ENCODE results near the gene MANSC4.
A peak's percentile ranks its signal among the peaks of the same experiment; 100 is the strongest.

MANSC4 gene

GRCh38 chr12:27800819-27801218 lies 20.8 kb upstream of the MANSC4 start:
- H3K36me3 ChIP-seq (ENCODE audit: insufficient read depth, low read length) = peaks cover 44% of the 10 kb centered on the region

GRCh38 chr12:27797301-27798025 lies 17.4 kb upstream of the MANSC4 start:
- no peak overlapping the region for H3K4me3 ChIP-seq (ENCODE audit: low read length)
- H3K9me3 ChIP-seq (ENCODE audit: insufficient read depth, low read depth, low read length) = no peaks in the 10 kb centered on the region
- H3K27ac ChIP-seq (ENCODE audit: low read depth, low read length) = no peak overlapping the region
- no peaks in the 10 kb centered on the region for H3K27me3 ChIP-seq (ENCODE audit: insufficient read depth, low read length)
- 95% methylated on average over 24 of the region's 24 CpGs for WGBS
- no peaks in the 10 kb centered on the region for H3K4me1 ChIP-seq (ENCODE audit: insufficient read depth, low read length)
- H3K9ac ChIP-seq (ENCODE audit: low read depth, low read length) = no peak overlapping the region
- peaks cover 77% of the 10 kb centered on the region for H3K36me3 ChIP-seq (ENCODE audit: insufficient read depth, low read length)

More at GRCh38 chr12:27800819-27801218, 20.8 kb upstream of the MANSC4 start:
- no peak overlapping the region for H3K4me3 ChIP-seq (ENCODE audit: low read length)
- H3K9ac ChIP-seq (ENCODE audit: low read depth, low read length) = no peak overlapping the region
- no peak overlapping the region for H3K27ac ChIP-seq (ENCODE audit: low read depth, low read length)
- H3K4me1 ChIP-seq (ENCODE audit: insufficient read depth, low read length) = no peaks in the 10 kb centered on the region
- H3K27me3 ChIP-seq (ENCODE audit: insufficient read depth, low read length) = no peaks in the 10 kb centered on the region
- 85% methylated on average over 2 of the region's 3 CpGs for WGBS
- H3K9me3 ChIP-seq (ENCODE audit: insufficient read depth, low read depth, low read length) = no peaks in the 10 kb centered on the region

GRCh38 chr12:27796128-27796527 lies 16.1 kb upstream of the MANSC4 start:
- Histone ChIP-seq H3K4me1 (ENCODE audit: insufficient read depth, low read length) (no peaks in the 10 kb centered on the region), H3K9me3 (ENCODE audit: insufficient read depth, low read depth, low read length) (no peaks in the 10 kb centered on the region), H3K27ac (ENCODE audit: low read depth, low read length) (no peak overlapping the region), H3K27me3 (ENCODE audit: insufficient read depth, low read length) (no peaks in the 10 kb centered on the region), H3K36me3 (ENCODE audit: insufficient read depth, low read length) (peaks cover 86% of the 10 kb centered on the region), H3K4me3 (ENCODE audit: low read length) (no peak overlapping the region), H3K9ac (ENCODE audit: low read depth, low read length) (no peak overlapping the region)
- 93% methylated on average over 7 of the region's 7 CpGs for WGBS

- Histone ChIP-seq H3K27ac (ENCODE audit: low read depth, low read length) (no peak overlapping the region), H3K4me3 (ENCODE audit: low read length) (no peak overlapping the region), H3K9me3 (ENCODE audit: insufficient read depth, low read depth, low read length) (no peaks in the 10 kb centered on the region), H3K9ac (ENCODE audit: low read depth, low read length) (no peak overlapping the region), H3K36me3 (ENCODE audit: insufficient read depth, low read length) (peaks cover 88% of the 10 kb centered on the region), H3K4me1 (ENCODE audit: insufficient read depth, low read length) (no peaks in the 10 kb centered on the region), H3K27me3 (ENCODE audit: insufficient read depth, low read length) (no peaks in the 10 kb centered on the region)
- 88% methylated on average over 4 of the region's 6 CpGs for WGBS
Observed at GRCh38 chr12:27794818-27795584, 15.0 kb upstream of the MANSC4 start.

GRCh38 chr12:27790179-27790578 lies 10.1 kb upstream of the MANSC4 start:
- Histone ChIP-seq H3K9ac (ENCODE audit: low read depth, low read length) (no peak overlapping the region), H3K27ac (ENCODE audit: low read depth, low read length) (no peak overlapping the region), H3K36me3 (ENCODE audit: insufficient read depth, low read length) (peaks cover 68% of the 10 kb centered on the region), H3K4me3 (ENCODE audit: low read length) (no peak overlapping the region), H3K4me1 (ENCODE audit: insufficient read depth, low read length) (peaks cover 7% of the 10 kb centered on the region; the same call in 1 of the 2 replicates), H3K27me3 (ENCODE audit: insufficient read depth, low read length) (no peaks in the 10 kb centered on the region), H3K9me3 (ENCODE audit: insufficient read depth, low read depth, low read length) (no peaks in the 10 kb centered on the region)
- 100% methylated on average over 1 of the region's 2 CpGs for WGBS

- Histone ChIP-seq H3K27me3 (ENCODE audit: insufficient read depth, low read length) (no peaks in the 10 kb centered on the region), H3K27ac (ENCODE audit: low read depth, low read length) (no peak overlapping the region), H3K4me3 (ENCODE audit: low read length) (no peak overlapping the region), H3K36me3 (ENCODE audit: insufficient read depth, low read length) (peaks cover 54% of the 10 kb centered on the region), H3K9ac (ENCODE audit: low read depth, low read length) (no peak overlapping the region), H3K9me3 (ENCODE audit: insufficient read depth, low read depth, low read length) (no peaks in the 10 kb centered on the region), H3K4me1 (ENCODE audit: insufficient read depth, low read length) (peaks cover 13% of the 10 kb centered on the region)
- 90% methylated on average over 1 of the region's 2 CpGs for WGBS
Observed at GRCh38 chr12:27787559-27787958, 7.5 kb upstream of the MANSC4 start.

DNA sequence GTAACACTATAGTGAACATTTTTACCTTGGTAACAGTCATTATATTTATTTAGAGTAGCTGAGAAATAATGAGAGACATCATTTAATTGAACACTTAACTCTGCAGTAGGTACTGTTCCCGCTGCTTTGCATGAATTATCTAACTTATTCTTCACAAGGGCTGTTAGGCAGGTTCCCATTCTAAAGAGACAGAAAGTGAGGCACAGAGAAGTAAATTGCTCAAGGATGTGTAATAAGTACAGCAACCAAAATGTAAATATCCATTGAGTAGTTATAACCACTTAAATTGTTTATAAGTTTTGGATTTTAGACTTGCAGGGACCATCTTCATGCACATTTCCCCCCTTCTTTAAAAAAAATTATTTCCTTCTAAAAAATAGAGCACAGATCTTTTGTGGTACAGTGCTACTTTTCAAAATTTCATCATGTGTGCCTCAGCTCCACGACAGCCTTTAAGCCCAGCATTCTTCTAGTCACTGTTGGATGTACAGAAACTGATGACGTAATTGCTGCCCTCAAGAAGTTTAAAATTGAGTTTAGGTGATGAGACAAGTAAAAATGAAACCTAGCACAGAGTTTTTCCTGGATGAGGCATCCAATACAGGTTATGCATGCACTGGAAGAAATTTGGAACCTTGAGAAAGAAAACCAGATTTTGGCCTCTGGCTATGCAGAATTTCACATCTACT lies 6.0 kb upstream of the MANSC4 start:
- H3K27ac ChIP-seq (ENCODE audit: low read depth, low read length) = no peak overlapping the region
- WGBS = 97% methylated on average over 2 of the region's 3 CpGs

GRCh38 chr12:27782481-27782880 lies 2.4 kb upstream of the MANSC4 start:
- Histone ChIP-seq H3K9me3 (ENCODE audit: insufficient read depth, low read depth, low read length) (no peaks in the 10 kb centered on the region), H3K27ac (ENCODE audit: low read depth, low read length) (peak overlapping the region; percentile 34), H3K9ac (ENCODE audit: low read depth, low read length) (peak overlapping the region; percentile 25; the same call in 1 of the 2 replicates), H3K4me1 (ENCODE audit: insufficient read depth, low read length) (peaks cover 35% of the 10 kb centered on the region), H3K27me3 (ENCODE audit: insufficient read depth, low read length) (no peaks in the 10 kb centered on the region), H3K4me3 (ENCODE audit: low read length) (peak overlapping the region; percentile 86; the same call in 1 of the 2 replicates), H3K36me3 (ENCODE audit: insufficient read depth, low read length) (peaks cover 24% of the 10 kb centered on the region)
- WGBS = no CpG with 5 or more reads among the region's 1 CpG

More for the DNA sequence above, 6.0 kb upstream of the MANSC4 start:
- Histone ChIP-seq H3K9me3 (ENCODE audit: insufficient read depth, low read depth, low read length) (no peaks in the 10 kb centered on the region), H3K36me3 (ENCODE audit: insufficient read depth, low read length) (peaks cover 49% of the 10 kb centered on the region), H3K27me3 (ENCODE audit: insufficient read depth, low read length) (no peaks in the 10 kb centered on the region), H3K4me3 (ENCODE audit: low read length) (no peak overlapping the region), H3K4me1 (ENCODE audit: insufficient read depth, low read length) (peaks cover 28% of the 10 kb centered on the region), H3K9ac (ENCODE audit: low read depth, low read length) (no peak overlapping the region)

GRCh38 chr12:27781680-27782079 lies 1.6 kb upstream of the MANSC4 start:
- H3K4me3 ChIP-seq (ENCODE audit: low read length) = peak overlapping the region; percentile 86
- no peaks in the 10 kb centered on the region for H3K9me3 ChIP-seq (ENCODE audit: insufficient read depth, low read depth, low read length)
- 63% methylated on average over 4 of the region's 5 CpGs for WGBS
- peaks cover 35% of the 10 kb centered on the region for H3K4me1 ChIP-seq (ENCODE audit: insufficient read depth, low read length)
- no peaks in the 10 kb centered on the region for H3K27me3 ChIP-seq (ENCODE audit: insufficient read depth, low read length)
- H3K9ac ChIP-seq (ENCODE audit: low read depth, low read length) = peak overlapping the region; percentile 25; the same call in 1 of the 2 replicates
- peaks cover 23% of the 10 kb centered on the region for H3K36me3 ChIP-seq (ENCODE audit: insufficient read depth, low read length)
- peak overlapping the region; percentile 34 for H3K27ac ChIP-seq (ENCODE audit: low read depth, low read length)

DNA sequence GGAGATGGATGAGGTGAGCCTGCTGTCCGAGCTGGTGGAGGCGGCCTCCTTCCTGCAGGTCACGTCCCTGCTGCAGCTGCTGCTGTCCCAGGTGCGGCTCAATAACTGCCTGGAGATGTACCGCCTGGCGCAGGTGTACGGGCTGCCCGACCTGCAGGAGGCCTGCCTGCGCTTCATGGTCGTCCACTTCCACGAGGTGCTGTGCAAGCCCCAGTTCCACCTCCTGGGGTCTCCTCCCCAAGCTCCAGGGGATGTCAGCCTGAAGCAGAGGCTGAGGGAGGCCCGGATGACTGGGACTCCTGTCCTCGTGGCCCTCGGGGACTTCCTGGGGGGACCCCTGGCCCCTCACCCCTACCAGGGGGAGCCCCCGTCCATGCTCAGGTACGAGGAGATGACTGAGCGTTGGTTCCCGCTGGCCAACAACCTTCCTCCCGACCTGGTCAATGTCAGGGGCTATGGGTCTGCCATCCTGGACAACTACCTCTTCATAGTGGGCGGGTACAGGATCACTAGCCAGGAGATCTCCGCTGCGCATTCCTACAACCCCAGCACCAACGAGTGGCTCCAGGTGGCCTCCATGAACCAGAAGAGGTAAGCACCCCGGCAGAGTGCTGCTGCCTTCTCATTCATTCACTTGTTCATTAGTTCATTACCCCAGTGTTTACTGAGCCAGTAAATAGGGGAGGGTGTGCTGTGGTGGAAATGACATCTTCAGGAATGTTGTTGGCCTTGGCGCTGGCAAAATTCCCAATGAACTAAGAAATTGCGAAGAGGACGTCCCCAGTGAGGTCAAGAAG lies 774 bp upstream of the MANSC4 start:
- peaks cover 34% of the 10 kb centered on the region for H3K4me1 ChIP-seq (ENCODE audit: insufficient read depth, low read length)
- peak overlapping the region; percentile 96 for H3K9ac ChIP-seq (ENCODE audit: low read depth, low read length)
- H3K4me3 ChIP-seq (ENCODE audit: low read length) = peak overlapping the region; percentile 86
- peaks cover 20% of the 10 kb centered on the region for H3K36me3 ChIP-seq (ENCODE audit: insufficient read depth, low read length)
- no peaks in the 10 kb centered on the region for H3K9me3 ChIP-seq (ENCODE audit: insufficient read depth, low read depth, low read length)
- peak overlapping the region; percentile 87 for H3K27ac ChIP-seq (ENCODE audit: low read depth, low read length)
- 10% methylated on average over 27 of the region's 27 CpGs for WGBS
- no peaks in the 10 kb centered on the region for H3K27me3 ChIP-seq (ENCODE audit: insufficient read depth, low read length)
